GF-D8 (cell line): Measurements from ENCODE around the gene KIAA1191.
"Not testable (repeated sequence)": the region's sequence is repeated elsewhere in the genome, so short reads cannot be mapped to it uniquely, and the experiment has no call there.

Source experiments
- DNase-seq: peaks from one replicate; lab custom pipeline; 2025; lab: John Stamatoyannopoulos, UW

KIAA1191 gene

GRCh38 chr5:176361437-176362232 is at the start of gene KIAA1191:
KIAA1191 (minus strand) TSS chr5:176361764; CDS start chr5:176359508, 2,256 bp downstream.
- DNase-seq, result peak; percentile 60

- DNase-seq, result no peak
These were observed 49.1 kb upstream of the KIAA1191 start for GRCh38 chr5:176410486-176411180.

GRCh38 chr5:176409765-176410164 is 48.2 kb upstream of the KIAA1191 start:
- DNase-seq, result no peak

GRCh38 chr5:176408590-176408989 is 47.0 kb upstream of the KIAA1191 start:
- DNase-seq, result no peak

- not testable (repeated sequence) for DNase-seq
These were observed 46.6 kb upstream of the KIAA1191 start for GRCh38 chr5:176408252-176408573.

- no peak for DNase-seq
These were observed 46.1 kb upstream of the KIAA1191 start for GRCh38 chr5:176407456-176408251.

GRCh38 chr5:176406436-176407052 is 45.0 kb upstream of the KIAA1191 start:
- DNase-seq, result no peak

GRCh38 chr5:176405656-176406435 is 44.3 kb upstream of the KIAA1191 start:
- no peak for DNase-seq

GRCh38 chr5:176401281-176402205 is 40.0 kb upstream of the KIAA1191 start:
- no peak for DNase-seq

- no peak for DNase-seq
These were observed 39.0 kb upstream of the KIAA1191 start for GRCh38 chr5:176400382-176401156.

- no peak for DNase-seq
These were observed 36.3 kb upstream of the KIAA1191 start for GRCh38 chr5:176397736-176398420.

- DNase-seq, result no peak
These were observed 34.8 kb upstream of the KIAA1191 start for GRCh38 chr5:176396330-176396729.

- no peak for DNase-seq
These were observed 33.5 kb upstream of the KIAA1191 start for GRCh38 chr5:176394881-176395675.

GRCh38 chr5:176394096-176394495 is 32.5 kb upstream of the KIAA1191 start:
- no peak for DNase-seq

- DNase-seq, result no peak
These were observed 31.0 kb upstream of the KIAA1191 start for GRCh38 chr5:176392526-176392925.

- DNase-seq, result peak; percentile 76
These were observed 30.4 kb upstream of the KIAA1191 start for GRCh38 chr5:176391999-176392398.

- DNase-seq, result no peak
These were observed 29.9 kb upstream of the KIAA1191 start for GRCh38 chr5:176391479-176391878.
